ENCODE measurements around the gene AMIGO1. TPM values are rescaled to one million over a fixed set of nuclear protein-coding genes. Genes with fewer than 3 reads are reported as not detected.
A peak's percentile ranks its signal among the peaks of the same experiment; 100 is the strongest.

The AMIGO1 gene
- total and polyA plus RNA-seq, 2 of the 8 experiments (the other 6 are each of a cell fraction or from before 2014, with no cell fraction given) = 1.5 to 2.7 TPM

DNA sequence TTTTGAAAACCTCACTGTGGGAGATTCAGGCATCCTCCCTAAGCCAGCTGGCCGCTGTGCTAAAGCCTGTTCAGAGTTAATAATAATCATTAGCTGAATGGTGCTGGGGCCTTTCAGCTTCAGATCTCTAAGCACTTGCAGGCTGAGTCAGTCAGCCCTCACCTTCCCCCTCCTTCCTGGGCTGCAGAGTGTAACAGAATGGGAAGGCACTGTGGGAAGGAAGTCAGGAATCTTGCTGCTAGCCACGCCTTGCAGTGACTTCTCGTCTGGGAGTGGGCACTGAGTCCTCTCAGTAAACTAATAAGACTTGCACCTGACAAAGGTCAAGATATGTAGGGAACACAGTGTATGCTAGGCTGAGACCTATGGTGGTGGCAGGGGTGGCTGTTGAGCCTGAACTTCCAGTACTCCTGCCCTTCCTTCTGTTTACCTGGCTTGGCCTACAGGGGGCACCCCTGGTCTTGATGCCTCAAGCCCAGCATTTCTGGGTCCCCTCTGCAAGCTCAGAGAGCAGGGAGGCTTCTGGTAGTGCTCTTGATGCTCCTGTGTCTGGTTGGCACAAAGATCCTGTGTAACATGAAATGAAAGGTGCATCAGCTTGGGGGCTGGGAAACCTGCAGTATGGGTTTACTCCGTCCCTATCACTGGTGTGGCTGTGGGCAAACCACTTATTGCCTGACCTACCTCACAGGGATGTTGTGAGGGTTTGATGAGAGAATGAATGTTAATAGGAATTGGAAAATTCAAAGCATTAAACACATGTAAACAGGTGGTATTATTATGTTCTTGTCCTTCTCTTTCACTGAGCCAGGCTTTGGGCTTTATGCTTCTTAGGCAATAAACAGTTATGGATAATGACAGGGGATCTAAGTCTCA lies 9.6 kb downstream of the AMIGO1 start:
- Histone ChIP-seq H3K4ac (replicated peaks; ENCODE audit: insufficient read length, low read depth, low read length) (no peak overlapping the region), H3K9me3 (ENCODE audit: insufficient read depth in 2 of 2, low read depth in 1 of 2, low read length in 1 of 2) (no peaks in the 10 kb centered on the region), H3K23me2 (ENCODE audit: low read depth, low read length) (no peaks in the 10 kb centered on the region), H2AFZ (ENCODE audit: low read length) (no peak overlapping the region), H4K20me1 (replicated peaks in 1 of 2; ENCODE audit: control insufficient read depth in 1 of 2, insufficient read depth in 2 of 2, low read length in 2 of 2) (peaks cover 0 to 2% of the 10 kb centered on the region in 2 experiments), H3K14ac (ENCODE audit: insufficient read length) (no peak overlapping the region), H4K5ac (ENCODE audit: insufficient read length, low read depth, low read length) (no peak overlapping the region), H4K8ac (ENCODE audit: extremely low read depth, insufficient read depth, low read length) (no peak overlapping the region), H3K4me2 (ENCODE audit: insufficient read depth in 1 of 2, low read depth in 2 of 2, low read length in 2 of 2) (no peak overlapping the region), H3K27me3 (replicated peaks in 1 of 4; ENCODE audit: control insufficient read depth in 3 of 4, extremely low read depth in 1 of 4, insufficient read depth in 3 of 4, low read length in 3 of 4) (no peaks in the 10 kb centered on the region), H3K56ac (replicated peaks; ENCODE audit: insufficient read length, low read depth, low read length) (no peak overlapping the region), H3K4me3 (ENCODE audit: extremely low read depth in 1 of 4, insufficient read depth in 2 of 4, low read depth in 3 of 4, low read length in 4 of 4) (no peak overlapping the region), H3K79me1 (ENCODE audit: low read depth, low read length) (no peaks in the 10 kb centered on the region), H3K18ac (ENCODE audit: extremely low read depth, low read length) (no peak overlapping the region), H3K23ac (ENCODE audit: insufficient read length) (no peak overlapping the region), H4K91ac (replicated peaks; ENCODE audit: insufficient read length, low read length) (no peak overlapping the region), H2AK5ac (ENCODE audit: low read depth, low read length) (no peak overlapping the region), H2BK12ac (ENCODE audit: low read depth, low read length) (no peak overlapping the region; the same call in 1 of the 2 replicates), H3K27ac (ENCODE audit: low read depth, low read length) (no peak overlapping the region), H2BK15ac (ENCODE audit: low read length) (no peak overlapping the region), H2BK20ac (ENCODE audit: low read length) (no peak overlapping the region), H3K9ac (replicated peaks in 1 of 4; ENCODE audit: extremely low read depth in 1 of 4, low read depth in 3 of 4, low read length in 3 of 4) (no peak overlapping the region), H2BK120ac (replicated peaks; ENCODE audit: low read depth, low read length) (no peak overlapping the region), H3K4me1 (replicated peaks in 1 of 4; ENCODE audit: control insufficient read depth in 3 of 4, insufficient read depth in 4 of 4, low read length in 3 of 4) (peaks cover 0 to 11% (median 5%) of the 10 kb centered on the region in 4 experiments; a peak in 5 of 7 replicates), H2BK5ac (ENCODE audit: low read depth, low read length) (no peak overlapping the region), H3K79me2 (ENCODE audit: control insufficient read depth in 1 of 2, insufficient read depth in 2 of 2, low read length in 2 of 2) (no peaks in the 10 kb centered on the region), H3K36me3 (ENCODE audit: control insufficient read depth in 2 of 4, insufficient read depth in 4 of 4, low read length in 3 of 4) (peaks cover 0 to 2% (median 0%) of the 10 kb centered on the region in 4 experiments; a peak in 2 of 8 replicates)
- TF ChIP-seq KDM5A (IDR thresholded peaks at IDR 0.05; ENCODE audit: low read length) = no peak
- TF ChIP-seq ZNF274 (IDR thresholded peaks at IDR 0.05; ENCODE audit: borderline replicate concordance, extremely low read depth, low read length) = no peak
- no peak for TF ChIP-seq RFX5 (IDR thresholded peaks at IDR 0.05; ENCODE audit: borderline replicate concordance, low read depth, low read length)
- TF ChIP-seq, protein P1, sequence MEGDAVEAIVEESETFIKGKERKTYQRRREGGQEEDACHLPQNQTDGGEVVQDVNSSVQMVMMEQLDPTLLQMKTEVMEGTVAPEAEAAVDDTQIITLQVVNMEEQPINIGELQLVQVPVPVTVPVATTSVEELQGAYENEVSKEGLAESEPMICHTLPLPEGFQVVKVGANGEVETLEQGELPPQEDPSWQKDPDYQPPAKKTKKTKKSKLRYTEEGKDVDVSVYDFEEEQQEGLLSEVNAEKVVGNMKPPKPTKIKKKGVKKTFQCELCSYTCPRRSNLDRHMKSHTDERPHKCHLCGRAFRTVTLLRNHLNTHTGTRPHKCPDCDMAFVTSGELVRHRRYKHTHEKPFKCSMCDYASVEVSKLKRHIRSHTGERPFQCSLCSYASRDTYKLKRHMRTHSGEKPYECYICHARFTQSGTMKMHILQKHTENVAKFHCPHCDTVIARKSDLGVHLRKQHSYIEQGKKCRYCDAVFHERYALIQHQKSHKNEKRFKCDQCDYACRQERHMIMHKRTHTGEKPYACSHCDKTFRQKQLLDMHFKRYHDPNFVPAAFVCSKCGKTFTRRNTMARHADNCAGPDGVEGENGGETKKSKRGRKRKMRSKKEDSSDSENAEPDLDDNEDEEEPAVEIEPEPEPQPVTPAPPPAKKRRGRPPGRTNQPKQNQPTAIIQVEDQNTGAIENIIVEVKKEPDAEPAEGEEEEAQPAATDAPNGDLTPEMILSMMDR (IDR thresholded peaks at IDR 0.05; ENCODE audit: control extremely low read depth in 1 of 3, insufficient read depth in 1 of 3, low read depth in 1 of 3, low read length in 3 of 3) = peak; percentile 82 to 87 (median 85)
- TF ChIP-seq, protein P2, sequence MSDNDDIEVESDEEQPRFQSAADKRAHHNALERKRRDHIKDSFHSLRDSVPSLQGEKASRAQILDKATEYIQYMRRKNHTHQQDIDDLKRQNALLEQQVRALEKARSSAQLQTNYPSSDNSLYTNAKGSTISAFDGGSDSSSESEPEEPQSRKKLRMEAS (IDR thresholded peaks at IDR 0.05) = no peak
- peak; percentile 58 to 67 for TF ChIP-seq RAD21 (IDR thresholded peaks at IDR 0.05 in 1 of 2, conservative IDR thresholded peaks at IDR 0.05 in 1 of 2; ENCODE audit: low read depth in 2 of 2, low read length in 2 of 2)
- TF ChIP-seq TBP (IDR thresholded peaks at IDR 0.05; ENCODE audit: low read depth, low read length) = no peak
- no peak for TF ChIP-seq GTF2F1 (IDR thresholded peaks at IDR 0.05; ENCODE audit: borderline replicate concordance, low read depth, low read length)
- FAIRE-seq = no peak
- ChIA-PET POLR2A (ENCODE audit: partially characterized antibody) (interaction anchor here (0.8 to 4.1 kb wide), 8 partner anchors 8 to 33 kb away, joined by 3 to 20 read pairs (median 6); partner anchors contain the start of genes AMIGO1 and ATXN7L2), CTCF (ENCODE audit: partially characterized antibody) (interaction anchor here (0.6 to 43.7 kb wide), 20 partner anchors 4 to 439 kb away, joined by 3 to 1755 read pairs (median 4); partner anchors contain the start of genes AMIGO1, ATXN7L2, CYB561D1 and GPR61)
- 71% methylated on average over 4 of the region's 4 CpGs; no CpG with 5 or more reads in 1 of the 2 experiments for WGBS, 2 experiments (ENCODE audit: extremely low coverage in 1 of 2, insufficient coverage in 1 of 2, insufficient read length in 1 of 2, insufficient replicate concordance in 2 of 2, low coverage in 1 of 2, low lambda C conversion rate in 2 of 2, missing lambda C conversion rate in 1 of 2)
- peak in 1 of 2 experiments; percentile 90 for DNase-seq (ENCODE audit: low read depth in 1 of 2, low spot score in 2 of 2)
